MM.1S (cell line): Measurements from ENCODE around the gene PSME3IP1.

Source experiments
- DNase-seq: peaks from one replicate; pipeline ENCODE4 v3.0.0-alpha.2; 2015
- H2AFZ ChIP-seq: fragments of 300-600 bp; sonication (generic); 2 replicates; pipeline ENCODE4 v1.6.0; 2016; ENCODE audit warnings: antibody characterized with exemption, low read length
- H3F3A ChIP-seq: fragments of 300-600 bp; sonication (generic); 2 replicates; pipeline ENCODE4 v1.6.1; 2016; ENCODE audit warnings: mild to moderate bottlenecking, antibody characterized with exemption, low read length, moderate library complexity, mixed read lengths; ENCODE audit not compliant: insufficient read depth
- H3K27ac ChIP-seq: fragments of 300-600 bp; sonication (generic); 2 replicates; pipeline ENCODE4 v1.5.1; 2016; ENCODE audit warnings: mild to moderate bottlenecking, low read length
- H3K27me3 ChIP-seq: fragments of 300-600 bp; sonication (generic); replicated peaks from 2 replicates; pipeline ENCODE4 v1.6.0; 2016; ENCODE audit warnings: low read length; ENCODE audit not compliant: insufficient read depth
- H3K36me3 ChIP-seq: fragments of 300-600 bp; sonication (generic); replicated peaks from 2 replicates; pipeline ENCODE4 v1.6.1; 2016; ENCODE audit warnings: mild to moderate bottlenecking, low read length, mixed read lengths; ENCODE audit not compliant: insufficient read depth
- H3K4me1 ChIP-seq: fragments of 300-600 bp; sonication (generic); 2 replicates; pipeline ENCODE4 v1.6.1; 2016; ENCODE audit warnings: low read length, mixed read lengths
- H3K4me2 ChIP-seq: fragments of 300-600 bp; sonication (generic); 2 replicates; pipeline ENCODE4 v1.6.0; 2016; ENCODE audit warnings: low read depth, low read length
- H3K4me3 ChIP-seq: fragments of 300-600 bp; sonication (generic); 2 replicates; pipeline ENCODE4 v1.5.1; 2016; ENCODE audit warnings: low read length, mixed read lengths
- H3K79me2 ChIP-seq: fragments of 300-600 bp; sonication (generic); 2 replicates; pipeline ENCODE4 v1.6.1; 2016; ENCODE audit warnings: mixed run types, low read length, mixed read lengths
- H3K9ac ChIP-seq: fragments of 300-600 bp; sonication (generic); 2 replicates; pipeline ENCODE4 v1.6.1; 2016; ENCODE audit warnings: low read length, mixed read lengths
- H3K9me2 ChIP-seq: fragments of 300-600 bp; sonication (generic); replicated peaks from 2 replicates; pipeline ENCODE4 v1.6.1; 2016; ENCODE audit warnings: mild to moderate bottlenecking, low read length, mixed read lengths; ENCODE audit not compliant: insufficient read depth
- H3K9me3 ChIP-seq: fragments of 300-600 bp; sonication (generic); replicated peaks from 2 replicates; pipeline ENCODE4 v1.6.1; 2016; ENCODE audit warnings: mild to moderate bottlenecking, low read length, mixed read lengths; ENCODE audit not compliant: insufficient read depth
- H4K20me1 ChIP-seq: fragments of 300-600 bp; sonication (generic); 2 replicates; pipeline ENCODE4 v1.6.1; 2016; ENCODE audit warnings: mild to moderate bottlenecking, low read length, moderate library complexity, mixed read lengths; ENCODE audit not compliant: insufficient read depth
- CTCF ChIP-seq: fragments of 300-600 bp; sonication (generic); IDR thresholded peaks from 2 replicates; pipeline ENCODE4 v1.5.1; 2016; ENCODE audit warnings: antibody characterized with exemption, low read length, mixed read lengths
- EZH2 ChIP-seq: fragments of 300-600 bp; sonication (generic); optimal IDR thresholded peaks from 2 replicates; pipeline ENCODE3; 2017; ENCODE audit warnings: low read depth, mild to moderate bottlenecking, antibody characterized with exemption, low read length, mixed read lengths
- EZH2phosphoT487 ChIP-seq: fragments of 300-600 bp; sonication (generic); IDR thresholded peaks from 2 replicates; pipeline ENCODE4 v1.6.1; 2018; ENCODE audit warnings: antibody characterized with exemption, low read length

Gene PSME3IP1

GRCh38 chr16:57143149-57143921 is 42.5 kb downstream of the PSME3IP1 start:
- no peaks in the 10 kb centered on the region for H3K9me2 ChIP-seq
- 0 out of 2 replicates have a peak, but pooled peaks cover 4% of the 10 kb centered on the region for H3F3A ChIP-seq
- no peaks in the 10 kb centered on the region for H3K36me3 ChIP-seq
- H2AFZ ChIP-seq, result no peak overlapping the region
- no peak overlapping the region for H3K9ac ChIP-seq
- H3K4me2 ChIP-seq, result no peak overlapping the region
- no peaks in the 10 kb centered on the region for H4K20me1 ChIP-seq
- no peak for TF ChIP-seq EZH2
- no peak for TF ChIP-seq EZH2phosphoT487
- no peak for TF ChIP-seq CTCF
- H3K4me3 ChIP-seq, result no peak overlapping the region
- no peaks in the 10 kb centered on the region for H3K79me2 ChIP-seq
- peaks cover 15% of the 10 kb centered on the region for H3K4me1 ChIP-seq
- H3K9me3 ChIP-seq, result no peaks in the 10 kb centered on the region
- H3K27me3 ChIP-seq, result no peaks in the 10 kb centered on the region
- DNase-seq, result no peak
- no peak overlapping the region for H3K27ac ChIP-seq

- H3K9ac ChIP-seq, result no peak overlapping the region
- H4K20me1 ChIP-seq, result no peaks in the 10 kb centered on the region
- H3K9me2 ChIP-seq, result no peaks in the 10 kb centered on the region
- no peaks in the 10 kb centered on the region for H3K27me3 ChIP-seq
- H3K27ac ChIP-seq, result no peak overlapping the region
- H3F3A ChIP-seq, result no peaks in the 10 kb centered on the region
- H3K36me3 ChIP-seq, result no peaks in the 10 kb centered on the region
- no peaks in the 10 kb centered on the region for H3K9me3 ChIP-seq
- DNase-seq, result no peak
- no peak overlapping the region for H3K4me3 ChIP-seq
- H3K79me2 ChIP-seq, result no peaks in the 10 kb centered on the region
- no peak for TF ChIP-seq CTCF
- no peak for TF ChIP-seq EZH2
- no peak for TF ChIP-seq EZH2phosphoT487
- 0 out of 2 replicates have a peak, but pooled peaks cover 2% of the 10 kb centered on the region for H3K4me1 ChIP-seq
- H3K4me2 ChIP-seq, result no peak overlapping the region
- no peak overlapping the region for H2AFZ ChIP-seq
These were observed 43.8 kb downstream of the PSME3IP1 start for GRCh38 chr16:57141822-57142631.

- Histone ChIP-seq H3K9me3 (no peaks in the 10 kb centered on the region), H3K9ac (no peak overlapping the region), H3K9me2 (no peaks in the 10 kb centered on the region), H3K36me3 (no peaks in the 10 kb centered on the region), H3K27ac (no peak overlapping the region), H3K4me1 (no peaks in the 10 kb centered on the region), H3K79me2 (no peaks in the 10 kb centered on the region), H3K4me2 (no peak overlapping the region), H2AFZ (no peak overlapping the region), H3K4me3 (no peak overlapping the region), H3K27me3 (no peaks in the 10 kb centered on the region), H3F3A (no peaks in the 10 kb centered on the region), H4K20me1 (no peaks in the 10 kb centered on the region)
- TF ChIP-seq EZH2phosphoT487 (no peak), EZH2 (no peak), CTCF (no peak)
- DNase-seq, result no peak
These were observed 44.7 kb downstream of the PSME3IP1 start for GRCh38 chr16:57140931-57141668.
